ENCODE results near the gene SNIP1. TPM values are rescaled to one million over a fixed set of nuclear protein-coding genes. Genes with fewer than 3 reads are reported as not detected.
A peak's percentile ranks its signal among the peaks of the same experiment; 100 is the strongest.

SNIP1 gene
- total and polyA plus RNA-seq, 2 experiments from 2014 or later: 7.0 to 11.4 TPM

DNA sequence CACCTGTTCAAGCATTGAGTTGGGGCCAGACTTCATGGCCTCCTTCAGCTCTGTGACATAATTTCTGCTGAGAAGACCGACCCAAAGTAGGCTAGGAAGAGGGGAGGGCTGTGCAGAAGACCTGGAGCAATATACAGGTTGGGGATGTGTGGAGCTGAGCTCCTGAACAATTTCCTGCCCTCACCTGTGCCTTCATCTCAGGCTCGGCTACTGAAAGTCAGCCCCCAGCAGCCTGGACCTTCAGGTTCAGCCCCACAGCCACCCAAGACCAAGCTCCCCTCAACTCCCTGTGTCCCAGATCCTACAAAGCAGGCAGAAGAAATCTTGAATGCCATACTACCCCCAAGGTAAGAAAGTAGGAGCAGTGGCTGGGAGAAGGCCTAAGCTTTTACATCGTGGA is 3.3 kb upstream of the SNIP1 start:
- Histone ChIP-seq H4K20me1 (replicated peaks; ENCODE audit: insufficient read depth) (peaks cover 6% of the 10 kb centered on the region), H3K27ac (ENCODE audit: low read depth) (no peak overlapping the region), H3F3A (replicated peaks; ENCODE audit: low read depth) (no peaks in the 10 kb centered on the region), H3K4me2 (peak overlapping the region; percentile 84), H3K9me2 (ENCODE audit: insufficient read depth) (peaks cover 5% of the 10 kb centered on the region; the same call in 1 of the 2 replicates), H3K27me3 (ENCODE audit: insufficient read depth) (no peaks in the 10 kb centered on the region), H3K36me3 (ENCODE audit: insufficient read depth) (no peaks in the 10 kb centered on the region), H3K4me1 (ENCODE audit: insufficient read depth) (peaks cover 10% of the 10 kb centered on the region; the same call in 1 of the 2 replicates), H3K79me2 (replicated peaks; ENCODE audit: insufficient read depth) (peaks cover 14% of the 10 kb centered on the region), H2AFZ (peak overlapping the region; percentile 94; the same call in 1 of the 2 replicates), H3K4me3 (peak overlapping the region; percentile 63)
- TF ChIP-seq NANOG (IDR thresholded peaks at IDR 0.05; ENCODE audit: borderline replicate concordance): no peak
- TF ChIP-seq, protein P1, sequence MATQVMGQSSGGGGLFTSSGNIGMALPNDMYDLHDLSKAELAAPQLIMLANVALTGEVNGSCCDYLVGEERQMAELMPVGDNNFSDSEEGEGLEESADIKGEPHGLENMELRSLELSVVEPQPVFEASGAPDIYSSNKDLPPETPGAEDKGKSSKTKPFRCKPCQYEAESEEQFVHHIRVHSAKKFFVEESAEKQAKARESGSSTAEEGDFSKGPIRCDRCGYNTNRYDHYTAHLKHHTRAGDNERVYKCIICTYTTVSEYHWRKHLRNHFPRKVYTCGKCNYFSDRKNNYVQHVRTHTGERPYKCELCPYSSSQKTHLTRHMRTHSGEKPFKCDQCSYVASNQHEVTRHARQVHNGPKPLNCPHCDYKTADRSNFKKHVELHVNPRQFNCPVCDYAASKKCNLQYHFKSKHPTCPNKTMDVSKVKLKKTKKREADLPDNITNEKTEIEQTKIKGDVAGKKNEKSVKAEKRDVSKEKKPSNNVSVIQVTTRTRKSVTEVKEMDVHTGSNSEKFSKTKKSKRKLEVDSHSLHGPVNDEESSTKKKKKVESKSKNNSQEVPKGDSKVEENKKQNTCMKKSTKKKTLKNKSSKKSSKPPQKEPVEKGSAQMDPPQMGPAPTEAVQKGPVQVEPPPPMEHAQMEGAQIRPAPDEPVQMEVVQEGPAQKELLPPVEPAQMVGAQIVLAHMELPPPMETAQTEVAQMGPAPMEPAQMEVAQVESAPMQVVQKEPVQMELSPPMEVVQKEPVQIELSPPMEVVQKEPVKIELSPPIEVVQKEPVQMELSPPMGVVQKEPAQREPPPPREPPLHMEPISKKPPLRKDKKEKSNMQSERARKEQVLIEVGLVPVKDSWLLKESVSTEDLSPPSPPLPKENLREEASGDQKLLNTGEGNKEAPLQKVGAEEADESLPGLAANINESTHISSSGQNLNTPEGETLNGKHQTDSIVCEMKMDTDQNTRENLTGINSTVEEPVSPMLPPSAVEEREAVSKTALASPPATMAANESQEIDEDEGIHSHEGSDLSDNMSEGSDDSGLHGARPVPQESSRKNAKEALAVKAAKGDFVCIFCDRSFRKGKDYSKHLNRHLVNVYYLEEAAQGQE (IDR thresholded peaks at IDR 0.05; ENCODE audit: unreplicated experiment): no peak
- no peak for TF ChIP-seq STAT1 (IDR thresholded peaks at IDR 0.05; ENCODE audit: unreplicated experiment)
- TF ChIP-seq ZNF462 (CRISPR knock-in tag; IDR thresholded peaks at IDR 0.05): no peak
- no peak for TF ChIP-seq ETS1 (IDR thresholded peaks at IDR 0.05)
- TF ChIP-seq ZNF114 (CRISPR knock-in tag; IDR thresholded peaks at IDR 0.05): no peak
- TF ChIP-seq EZH2 (IDR thresholded peaks at IDR 0.05; ENCODE audit: low read depth, unreplicated experiment): no peak
- no peak for TF ChIP-seq JUNB (IDR thresholded peaks at IDR 0.05; ENCODE audit: unreplicated experiment)
- TF ChIP-seq, protein P2, sequence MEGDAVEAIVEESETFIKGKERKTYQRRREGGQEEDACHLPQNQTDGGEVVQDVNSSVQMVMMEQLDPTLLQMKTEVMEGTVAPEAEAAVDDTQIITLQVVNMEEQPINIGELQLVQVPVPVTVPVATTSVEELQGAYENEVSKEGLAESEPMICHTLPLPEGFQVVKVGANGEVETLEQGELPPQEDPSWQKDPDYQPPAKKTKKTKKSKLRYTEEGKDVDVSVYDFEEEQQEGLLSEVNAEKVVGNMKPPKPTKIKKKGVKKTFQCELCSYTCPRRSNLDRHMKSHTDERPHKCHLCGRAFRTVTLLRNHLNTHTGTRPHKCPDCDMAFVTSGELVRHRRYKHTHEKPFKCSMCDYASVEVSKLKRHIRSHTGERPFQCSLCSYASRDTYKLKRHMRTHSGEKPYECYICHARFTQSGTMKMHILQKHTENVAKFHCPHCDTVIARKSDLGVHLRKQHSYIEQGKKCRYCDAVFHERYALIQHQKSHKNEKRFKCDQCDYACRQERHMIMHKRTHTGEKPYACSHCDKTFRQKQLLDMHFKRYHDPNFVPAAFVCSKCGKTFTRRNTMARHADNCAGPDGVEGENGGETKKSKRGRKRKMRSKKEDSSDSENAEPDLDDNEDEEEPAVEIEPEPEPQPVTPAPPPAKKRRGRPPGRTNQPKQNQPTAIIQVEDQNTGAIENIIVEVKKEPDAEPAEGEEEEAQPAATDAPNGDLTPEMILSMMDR (conservative IDR thresholded peaks at IDR 0.05; ENCODE audit: low read depth in 2 of 2): no peak
- TF ChIP-seq CREB1 (CRISPR knock-in tag; IDR thresholded peaks at IDR 0.05; ENCODE audit: low read depth): no peak
- TF ChIP-seq ZNF331 (CRISPR knock-in tag; IDR thresholded peaks at IDR 0.05; ENCODE audit: low read depth): no peak
- no peak for TF ChIP-seq POLR2AphosphoS5 (IDR thresholded peaks at IDR 0.05; ENCODE audit: low read depth)
- TF ChIP-seq EZH2phosphoT487 (IDR thresholded peaks at IDR 0.05; ENCODE audit: unreplicated experiment): no peak
- Mint-ChIP-seq H3K4me3 (peak overlapping the region; percentile 92), H3K4me1 (peaks cover 27% of the 10 kb centered on the region), H3K27ac (no peak overlapping the region; the same call in 1 of the 2 replicates), H3K27me3 (ENCODE audit: insufficient read depth, low read depth, poor library complexity) (peaks cover 20% of the 10 kb centered on the region), H3K9me3 (peaks cover 6% of the 10 kb centered on the region; the same call in 2 of the 3 replicates), H3K36me3 (ENCODE audit: low read depth) (peaks cover 8% of the 10 kb centered on the region)
- ATAC-seq (no peak), DNase-seq (ENCODE audit: low spot score) (no peak)

Measured in GM23338 (cell line).